ENCODE data around the gene PYM1. TPM values are rescaled to one million over a fixed set of nuclear protein-coding genes. Genes with fewer than 3 reads are reported as not detected.

The PYM1 gene
- total RNA-seq, 2 experiments from 2014 or later = 24.6 to 30.2 TPM

- peak overlapping the region; percentile 58 for H3K27ac Mint-ChIP-seq
- H3K4me3 Mint-ChIP-seq = peak overlapping the region; percentile 1
- intact Hi-C loops (cut with DNase I, micrococcal nuclease) = loop anchor here (1.0 to 2.0 kb wide), 5 partner anchors 8 to 202 kb away; partner anchors contain the start of genes DGKA (in 1 of the 2), GDF11 (in 1 of the 2) and PYM1 (in 1 of the 2)
- CTCF ChIA-PET = interaction anchor here (0.5 to 5.8 kb wide), 37 partner anchors 10 to 696 kb away, joined by 3 to 69 read pairs (median 4); partner anchors contain the start of genes DGKA, DNAJC14, ESYT1 and ORMDL2
- H3K36me3 Mint-ChIP-seq (ENCODE audit: low read depth) = peaks cover 86% of the 10 kb centered on the region
- H3K9me3 Mint-ChIP-seq (ENCODE audit: low read depth) = no peaks in the 10 kb centered on the region
- H3K27me3 Mint-ChIP-seq = no peaks in the 10 kb centered on the region
- DNase-seq = peak; percentile 90
- ATAC-seq = peak; percentile 77
- POLR2A ChIA-PET = interaction anchor here (0.7 to 1.4 kb wide), 2 partner anchors 74 to 197 kb away, joined by 3 to 8 read pairs; no protein-coding TSS in a partner anchor
- peaks cover 75% of the 10 kb centered on the region for H3K4me1 Mint-ChIP-seq
These were observed 12.5 kb upstream of the PYM1 start for GRCh38 chr12:55940065-55940732.

- ATAC-seq (peak; percentile 62), DNase-seq (peak; percentile 71)
- no peaks in the 10 kb centered on the region for H3K27me3 Mint-ChIP-seq
- H3K4me3 Mint-ChIP-seq = no peak overlapping the region
- intact Hi-C loops (cut with DNase I, micrococcal nuclease) = loop anchor here (2.0 to 10.0 kb wide), 2 partner anchors 200 to 1146 kb away; partner anchors contain the start of gene NAB2 (in 1 of the 2)
- ChIA-PET POLR2A (interaction anchor here (1.0 to 1.4 kb wide), 2 partner anchors 35 to 196 kb away, joined by 3 read pairs; partner anchors contain the start of gene RAB5B), CTCF (interaction anchor here (0.6 to 5.8 kb wide), 32 partner anchors 8 to 697 kb away, joined by 3 to 69 read pairs (median 3); partner anchors contain the start of genes BLOC1S1, DGKA, ORMDL2 and PYM1)
- peak overlapping the region; percentile 88 for H3K27ac Mint-ChIP-seq
- H3K4me1 Mint-ChIP-seq = peaks cover 80% of the 10 kb centered on the region
- no peaks in the 10 kb centered on the region for H3K9me3 Mint-ChIP-seq (ENCODE audit: low read depth)
- peaks cover 85% of the 10 kb centered on the region for H3K36me3 Mint-ChIP-seq (ENCODE audit: low read depth)
These were observed 11.3 kb upstream of the PYM1 start for GRCh38 chr12:55938826-55939501.

DNA sequence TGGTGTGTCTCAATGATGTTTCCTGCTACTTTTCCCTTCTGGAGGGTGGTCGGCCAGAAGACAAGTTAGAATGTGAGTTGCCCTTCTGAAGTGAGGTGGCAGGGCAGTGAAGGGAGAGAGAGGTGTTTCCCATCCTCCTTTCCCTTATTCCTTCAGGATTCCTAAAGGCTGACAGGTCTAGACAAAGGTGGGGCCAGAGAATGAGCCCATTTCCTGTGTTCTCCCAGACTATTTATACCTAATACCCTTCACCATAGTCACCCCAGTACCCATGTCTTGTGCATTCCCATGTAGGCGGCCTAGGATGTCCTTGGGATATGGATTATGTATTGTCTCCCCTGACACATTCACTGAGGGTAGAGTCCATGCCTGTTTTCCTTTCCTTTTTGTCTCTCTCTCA, 10.3 kb upstream of the PYM1 start:
- DNase-seq (no peak), ATAC-seq (no peak)
- H3K27me3 Mint-ChIP-seq = no peaks in the 10 kb centered on the region
- peak overlapping the region; percentile 1 for H3K27ac Mint-ChIP-seq
- POLR2A ChIA-PET = interaction anchor here (1.0 kb wide), 1 partner anchor 36 kb away, joined by 3 read pairs; the partner anchor contains the start of gene RAB5B
- intact Hi-C loops (cut with DNase I, micrococcal nuclease) = loop anchor here (2.0 to 10.0 kb wide), 2 partner anchors 199 to 1147 kb away; partner anchors contain the start of gene NAB2 (in 1 of the 2)
- H3K4me3 Mint-ChIP-seq = no peak overlapping the region
- H3K36me3 Mint-ChIP-seq (ENCODE audit: low read depth) = peaks cover 86% of the 10 kb centered on the region
- peaks cover 88% of the 10 kb centered on the region for H3K4me1 Mint-ChIP-seq
- no peaks in the 10 kb centered on the region for H3K9me3 Mint-ChIP-seq (ENCODE audit: low read depth)
- CTCF ChIA-PET = interaction anchor here (1.9 to 5.8 kb wide), 4 partner anchors 11 to 199 kb away, joined by 9 to 69 read pairs (median 24); partner anchors contain the start of gene PYM1

GRCh38 chr12:55935738-55936151, 8.1 kb upstream of the PYM1 start:
- peaks cover 81% of the 10 kb centered on the region for H3K36me3 Mint-ChIP-seq (ENCODE audit: low read depth)
- no peaks in the 10 kb centered on the region for H3K9me3 Mint-ChIP-seq (ENCODE audit: low read depth)
- peak; percentile 64 for DNase-seq
- ChIA-PET CTCF (interaction anchor here (0.6 to 5.3 kb wide), 18 partner anchors 9 to 1290 kb away, joined by 3 to 43 read pairs (median 4); partner anchors contain the start of genes ORMDL2, PYM1 and SARNP), POLR2A (interaction anchor here (0.6 to 1.6 kb wide), 3 partner anchors 29 to 111 kb away, joined by 3 to 5 read pairs (median 3); no protein-coding TSS in a partner anchor)
- H3K4me3 Mint-ChIP-seq = peak overlapping the region; percentile 100
- intact Hi-C loops (cut with DNase I, micrococcal nuclease) = loop anchor here in 1 of 2 experiments (10.0 kb wide), 1 partner anchor 1149 kb away; the partner anchor contains the start of gene NAB2
- peak; percentile 10 for ATAC-seq
- H3K27ac Mint-ChIP-seq = peak overlapping the region; percentile 86
- H3K27me3 Mint-ChIP-seq = no peaks in the 10 kb centered on the region
- peaks cover 80% of the 10 kb centered on the region for H3K4me1 Mint-ChIP-seq

- intact Hi-C loops (cut with DNase I, micrococcal nuclease) = loop anchor here in 1 of 2 experiments (10.0 kb wide), 1 partner anchor 1150 kb away; the partner anchor contains the start of gene NAB2
- ChIA-PET CTCF (interaction anchor here (1.0 to 5.3 kb wide), 11 partner anchors 9 to 224 kb away, joined by 3 to 43 read pairs (median 5); partner anchors contain the start of genes DNAJC14, MYL6, ORMDL2 and PYM1), POLR2A (interaction anchor here (0.6 to 1.6 kb wide), 4 partner anchors 42 to 110 kb away, joined by 3 to 6 read pairs (median 4); partner anchors contain the start of gene DNAJC14)
- no peaks in the 10 kb centered on the region for H3K9me3 Mint-ChIP-seq (ENCODE audit: low read depth)
- H3K4me1 Mint-ChIP-seq = peaks cover 80% of the 10 kb centered on the region
- peak overlapping the region; percentile 100 for H3K4me3 Mint-ChIP-seq
- no peaks in the 10 kb centered on the region for H3K27me3 Mint-ChIP-seq
- no peak for ATAC-seq
- H3K27ac Mint-ChIP-seq = peak overlapping the region; percentile 86
- peaks cover 71% of the 10 kb centered on the region for H3K36me3 Mint-ChIP-seq (ENCODE audit: low read depth)
- DNase-seq = no peak
These were observed 7.1 kb upstream of the PYM1 start for GRCh38 chr12:55934773-55935172.

DNA sequence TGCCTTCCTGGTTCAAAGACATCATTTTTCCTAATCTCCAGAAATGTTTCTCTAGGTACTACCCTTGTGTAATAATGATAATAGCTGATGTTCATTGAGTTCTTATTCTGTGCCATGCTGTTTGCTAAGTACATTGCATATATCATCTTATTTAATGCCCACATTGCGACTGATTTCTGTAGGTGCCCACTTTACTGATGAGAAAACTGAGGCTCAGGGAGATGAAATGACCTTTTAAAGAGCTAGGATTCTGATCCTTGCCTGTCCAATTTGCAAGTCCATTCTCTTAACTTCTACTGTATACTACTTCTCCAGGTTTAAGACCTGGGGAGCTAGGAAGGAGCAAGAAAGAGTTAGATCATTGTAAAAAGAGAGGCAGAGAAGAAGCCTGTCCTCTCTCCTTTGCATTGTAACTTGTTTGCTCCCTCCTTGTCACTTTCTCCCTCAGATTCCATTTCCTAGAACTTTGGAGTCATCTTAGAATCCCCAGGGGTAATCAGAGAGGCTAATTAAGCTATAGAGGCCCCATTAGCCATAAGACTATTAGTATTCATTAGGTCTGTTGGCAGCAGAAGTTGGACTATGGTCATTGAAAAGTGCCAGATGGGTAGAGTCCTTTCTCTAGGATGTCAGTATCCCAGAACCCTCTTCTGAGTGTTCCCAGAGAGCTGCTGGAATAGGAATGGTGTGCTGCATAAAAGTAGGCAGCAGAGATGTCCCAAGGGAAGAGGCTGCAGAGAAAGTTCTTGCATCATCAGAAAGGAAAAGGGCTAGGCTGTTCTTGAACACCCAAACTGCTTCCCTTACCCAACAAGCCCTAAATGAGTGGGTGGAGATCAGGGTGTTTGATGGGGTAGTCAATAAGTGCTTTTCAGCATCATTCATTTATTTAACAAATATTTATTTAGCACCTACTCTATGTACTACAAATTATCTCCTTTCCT, 6.4 kb upstream of the PYM1 start:
- Mint-ChIP-seq H3K36me3 (ENCODE audit: low read depth) (peaks cover 65% of the 10 kb centered on the region), H3K27ac (peak overlapping the region; percentile 86), H3K9me3 (ENCODE audit: low read depth) (no peaks in the 10 kb centered on the region), H3K27me3 (no peaks in the 10 kb centered on the region), H3K4me3 (peak overlapping the region; percentile 100), H3K4me1 (peaks cover 79% of the 10 kb centered on the region)
- ATAC-seq = no peak
- ChIA-PET CTCF (interaction anchor here (0.8 to 5.3 kb wide), 14 partner anchors 8 to 224 kb away, joined by 3 to 43 read pairs (median 4); partner anchors contain the start of genes CD63, DNAJC14, MYL6 and ORMDL2), POLR2A (interaction anchor here (0.5 to 1.5 kb wide), 5 partner anchors 16 to 952 kb away, joined by 3 to 6 read pairs (median 3); partner anchors contain the start of genes DNAJC14 and RAB5B)
- DNase-seq = no peak
- intact Hi-C loops (cut with DNase I, micrococcal nuclease) = loop anchor here in 1 of 2 experiments (10.0 kb wide), 1 partner anchor 1151 kb away; the partner anchor contains the start of gene NAB2

- peak; percentile 43 for DNase-seq
- Mint-ChIP-seq H3K27ac (peak overlapping the region; percentile 99), H3K4me1 (peaks cover 72% of the 10 kb centered on the region), H3K4me3 (peak overlapping the region; percentile 100), H3K9me3 (ENCODE audit: low read depth) (no peaks in the 10 kb centered on the region), H3K36me3 (ENCODE audit: low read depth) (peaks cover 61% of the 10 kb centered on the region), H3K27me3 (no peaks in the 10 kb centered on the region)
- CTCF ChIA-PET = interaction anchor here (0.6 to 5.3 kb wide), 9 partner anchors 8 to 209 kb away, joined by 3 to 43 read pairs (median 4); partner anchors contain the start of genes CD63, DNAJC14 and RAB5B
- intact Hi-C loops (cut with DNase I, micrococcal nuclease) = loop anchor here in 1 of 2 experiments (10.0 kb wide), 1 partner anchor 1152 kb away; the partner anchor contains the start of gene NAB2
- ATAC-seq = no peak
- POLR2A ChIA-PET = interaction anchor here (0.5 to 1.5 kb wide), 4 partner anchors 15 to 382 kb away, joined by 3 to 6 read pairs (median 4); partner anchors contain the start of gene RAB5B
These were observed 5.6 kb upstream of the PYM1 start for GRCh38 chr12:55933169-55933798.

DNA sequence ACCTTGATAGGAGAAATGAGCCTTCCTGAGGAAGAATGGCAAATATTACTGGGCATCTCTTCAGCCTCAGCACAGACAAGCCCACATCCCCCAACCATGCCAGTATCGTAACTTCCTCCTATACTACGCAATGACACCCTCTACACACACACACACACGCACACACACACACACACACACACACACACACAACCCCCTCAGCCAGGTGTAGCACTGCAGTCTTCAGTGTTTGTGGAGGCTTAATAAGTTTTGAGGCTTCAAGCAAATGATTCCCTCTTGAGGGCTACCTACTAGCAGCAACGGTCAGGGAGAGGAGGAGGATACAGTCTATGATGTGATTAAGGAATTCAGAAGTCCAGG, 4.8 kb upstream of the PYM1 start:
- peaks cover 65% of the 10 kb centered on the region for H3K4me1 Mint-ChIP-seq
- H3K9me3 Mint-ChIP-seq (ENCODE audit: low read depth) = no peaks in the 10 kb centered on the region
- ChIA-PET CTCF (interaction anchor here (1.2 to 5.3 kb wide), 4 partner anchors 10 to 203 kb away, joined by 4 to 43 read pairs (median 6); partner anchors contain the start of gene CD63), POLR2A (interaction anchor here (0.6 to 0.8 kb wide), 2 partner anchors 243 to 383 kb away, joined by 3 to 6 read pairs; no protein-coding TSS in a partner anchor)
- H3K4me3 Mint-ChIP-seq = peak overlapping the region; percentile 100
- H3K27ac Mint-ChIP-seq = peak overlapping the region; percentile 99
- no peak for ATAC-seq
- H3K27me3 Mint-ChIP-seq = no peaks in the 10 kb centered on the region
- DNase-seq = peak; percentile 62
- intact Hi-C loops (cut with DNase I, micrococcal nuclease) = loop anchor here in 1 of 2 experiments (1.0 to 10.0 kb wide), 2 partner anchors 8 to 1152 kb away; partner anchors contain the start of gene NAB2
- peaks cover 59% of the 10 kb centered on the region for H3K36me3 Mint-ChIP-seq (ENCODE audit: low read depth)

Measured in activated CD4-positive, alpha-beta T cell treated with anti-CD3 and anti-CD28 coated beads for 36 hours (primary cell).